Activated CD4-positive, alpha-beta T cell treated with anti-CD3 and anti-CD28 coated beads, Interleukin-2, amount 50 U/mL, for 1 hour (primary cell): ENCODE data around the gene ING2.
"Not testable (repeated sequence)": the region's sequence is repeated elsewhere in the genome, so short reads cannot be mapped to it uniquely, and the experiment has no call there.

ENCODE experiments used
- DNase-seq: peaks from one replicate; pipeline ENCODE4 v3.0.0-alpha.2; 2020

The ING2 gene

GRCh38 chr4:183552274-183553146, 47.7 kb downstream of the ING2 start:
- no peak for DNase-seq

- DNase-seq: not testable (repeated sequence)
Observed at GRCh38 chr4:183553147-183553478, 48.3 kb downstream of the ING2 start.

GRCh38 chr4:183553601-183554345, 48.9 kb downstream of the ING2 start:
- no peak for DNase-seq

- no peak for DNase-seq
Observed at GRCh38 chr4:183554346-183554686, 49.5 kb downstream of the ING2 start.

- no peak for DNase-seq
Observed at GRCh38 chr4:183554878-183555585, 50.2 kb downstream of the ING2 start.

GRCh38 chr4:183556947-183557346, 52.1 kb downstream of the ING2 start:
- no peak for DNase-seq

GRCh38 chr4:183557611-183558010, 52.8 kb downstream of the ING2 start:
- DNase-seq: no peak

- no peak for DNase-seq
Observed at GRCh38 chr4:183558873-183559272, 54.0 kb downstream of the ING2 start.

- no peak for DNase-seq
Observed at GRCh38 chr4:183561905-183562304, 57.0 kb downstream of the ING2 start.
